Neutrophil (primary cell): ENCODE results near the gene PCDH1.

ENCODE experiments used
- H3K27ac ChIP-seq: fragments of 200-600 bp; sonication (generic); 2 replicates; pipeline ENCODE4 v1.5.1; 2016; ENCODE audit warnings: mild to moderate bottlenecking, moderate library complexity
- H3K27me3 ChIP-seq: fragments of 200-600 bp; sonication (generic); 2 replicates; pipeline ENCODE4 v1.6.0; 2016; ENCODE audit warnings: mild to moderate bottlenecking
- H3K36me3 ChIP-seq: fragments of 200-600 bp; sonication (generic); 2 replicates; pipeline ENCODE4 v1.5.1; 2017
- H3K4me1 ChIP-seq, 2 experiments: fragments of 200-600 bp in 1 of 2; sonication (generic) in 1 of 2; 1 replicate in 1 of 2; 2 replicates in 1 of 2; pipeline versions ENCODE4 v1.5.1 to v1.6.1; 2013 to 2016; ENCODE audit warnings: low read depth in 1 of 2, low read length in 1 of 2, mild to moderate bottlenecking in 1 of 2, moderate library complexity in 1 of 2; ENCODE audit not compliant: control insufficient read depth in 1 of 2, insufficient read depth in 1 of 2
- H3K4me3 ChIP-seq, 2 experiments: fragments of 200-600 bp in 1 of 2; sonication (generic) in 1 of 2; 1 replicate in 1 of 2; 2 replicates in 1 of 2; pipeline ENCODE4 v1.5.1; 2013 to 2016; ENCODE audit warnings: low read depth in 1 of 2, low read length in 1 of 2, mild to moderate bottlenecking in 1 of 2, moderate library complexity in 1 of 2
- H3K9me3 ChIP-seq: fragments of 200-600 bp; sonication (generic); 2 replicates; pipeline ENCODE4 v1.5.1; 2016
- CTCF ChIP-seq: fragments of 200-600 bp; sonication (generic); IDR thresholded peaks from 2 replicates; pipeline ENCODE4 v1.5.1; 2016; ENCODE audit warnings: antibody characterized with exemption

PCDH1 gene

GRCh38 chr5:141862936-141863543 is 15.2 kb downstream of the PCDH1 start:
- Histone ChIP-seq H3K4me3 (no peak overlapping the region), H3K27ac (no peak overlapping the region), H3K36me3 (no peaks in the 10 kb centered on the region), H3K9me3 (no peaks in the 10 kb centered on the region), H3K27me3 (peaks cover 83% of the 10 kb centered on the region), H3K4me1 (no peaks in the 10 kb centered on the region)
- TF ChIP-seq CTCF: no peak

- no peaks in the 10 kb centered on the region for H3K36me3 ChIP-seq
- TF ChIP-seq CTCF: no peak
These were observed 17.0 kb downstream of the PCDH1 start for GRCh38 chr5:141861194-141861593.

GRCh38 chr5:141858079-141858765 is 20.0 kb downstream of the PCDH1 start:
- H3K9me3 ChIP-seq: no peaks in the 10 kb centered on the region
- H3K36me3 ChIP-seq: no peaks in the 10 kb centered on the region
- H3K27ac ChIP-seq: no peak overlapping the region
- no peak for TF ChIP-seq CTCF
- H3K27me3 ChIP-seq: peaks cover 60% of the 10 kb centered on the region
- H3K4me1 ChIP-seq: no peaks in the 10 kb centered on the region
- H3K4me3 ChIP-seq: no peak overlapping the region

More at GRCh38 chr5:141861194-141861593, 17.0 kb downstream of the PCDH1 start:
- H3K4me3 ChIP-seq: no peak overlapping the region
- no peak overlapping the region for H3K27ac ChIP-seq
- H3K27me3 ChIP-seq: peaks cover 71% of the 10 kb centered on the region
- no peaks in the 10 kb centered on the region for H3K4me1 ChIP-seq
- H3K9me3 ChIP-seq: no peaks in the 10 kb centered on the region

- Histone ChIP-seq H3K36me3 (no peaks in the 10 kb centered on the region), H3K27me3 (peaks cover 60% of the 10 kb centered on the region), H3K27ac (no peak overlapping the region), H3K4me3 (no peak overlapping the region), H3K4me1 (no peaks in the 10 kb centered on the region), H3K9me3 (no peaks in the 10 kb centered on the region)
- no peak for TF ChIP-seq CTCF
These were observed 21.0 kb downstream of the PCDH1 start for GRCh38 chr5:141857226-141857625.

GRCh38 chr5:141856037-141856790 is 22.0 kb downstream of the PCDH1 start:
- Histone ChIP-seq H3K27ac (no peak overlapping the region), H3K36me3 (no peaks in the 10 kb centered on the region), H3K9me3 (no peaks in the 10 kb centered on the region), H3K27me3 (peaks cover 60% of the 10 kb centered on the region), H3K4me1 (no peaks in the 10 kb centered on the region), H3K4me3 (no peak overlapping the region)
- TF ChIP-seq CTCF: no peak
